Activated T-helper 1 cell treated with anti-CD3 and anti-CD28 coated beads, Interleukin-2, amount 50 U/mL, for 16 hours (primary cell): ENCODE measurements around the gene MAP3K14.

ENCODE experiments used
- DNase-seq, 2 donors: peaks; one replicate each; pipeline ENCODE4 v3.0.0-alpha.2; 2020; ENCODE audit warnings: low read depth in 1 of 2, low spot score in 1 of 2

MAP3K14 gene

GRCh38 chr17:45284176-45285140 lies 32.4 kb downstream of the MAP3K14 start:
- DNase-seq, result peak in 1 of 2 donors; percentile 20

- no peak for DNase-seq
Measured at GRCh38 chr17:45283711-45284110, 33.1 kb downstream of the MAP3K14 start.

GRCh38 chr17:45282683-45283644 lies 33.9 kb downstream of the MAP3K14 start:
- DNase-seq, result no peak

GRCh38 chr17:45279898-45280297 lies 36.9 kb downstream of the MAP3K14 start:
- DNase-seq, result no peak

GRCh38 chr17:45277992-45278391 lies 38.8 kb downstream of the MAP3K14 start:
- no peak for DNase-seq

GRCh38 chr17:45277216-45277849 lies 39.5 kb downstream of the MAP3K14 start:
- peak; percentile 78 to 85 for DNase-seq

- no peak for DNase-seq
Measured at GRCh38 chr17:45276031-45276430, 40.8 kb downstream of the MAP3K14 start.

GRCh38 chr17:45274033-45274432 lies 42.8 kb downstream of the MAP3K14 start:
- no peak for DNase-seq

GRCh38 chr17:45273551-45273957 lies 43.3 kb downstream of the MAP3K14 start:
- no peak for DNase-seq

- no peak for DNase-seq
Measured at GRCh38 chr17:45271603-45272002, 45.2 kb downstream of the MAP3K14 start.

GRCh38 chr17:45270828-45271418 lies 45.9 kb downstream of the MAP3K14 start:
- DNase-seq, result no peak

- no peak for DNase-seq
Measured at GRCh38 chr17:45269912-45270311, 46.9 kb downstream of the MAP3K14 start.

- no peak for DNase-seq
Measured at GRCh38 chr17:45267436-45268055, 49.3 kb downstream of the MAP3K14 start.

- DNase-seq, result no peak
Measured at GRCh38 chr17:45266372-45266926, 50.4 kb downstream of the MAP3K14 start.

GRCh38 chr17:45265821-45266220 lies 51.0 kb downstream of the MAP3K14 start:
- DNase-seq, result no peak

- no peak for DNase-seq
Measured at GRCh38 chr17:45264988-45265387, 51.8 kb downstream of the MAP3K14 start.

GRCh38 chr17:45264430-45264829 lies 52.4 kb downstream of the MAP3K14 start:
- no peak for DNase-seq

- DNase-seq, result no peak
Measured at GRCh38 chr17:45263477-45263860, 53.4 kb downstream of the MAP3K14 start.

- no peak for DNase-seq
Measured at GRCh38 chr17:45262516-45263476, 54.0 kb downstream of the MAP3K14 start.
